HG03354 (cell line): ENCODE measurements around the gene GREB1.

Experiments
- ATAC-seq: cut with Tn5 transposase; IDR thresholded peaks from one replicate; pipeline ENCODE4 v1.9.1; 2021; ENCODE audit warnings: mild to moderate bottlenecking; ENCODE audit not compliant: unreplicated experiment, poor library complexity, severe bottlenecking

Gene GREB1

GRCh38 chr2:11554399-11554716 lies 20.5 kb downstream of the GREB1 start:
- peak; percentile 71 for ATAC-seq

DNA sequence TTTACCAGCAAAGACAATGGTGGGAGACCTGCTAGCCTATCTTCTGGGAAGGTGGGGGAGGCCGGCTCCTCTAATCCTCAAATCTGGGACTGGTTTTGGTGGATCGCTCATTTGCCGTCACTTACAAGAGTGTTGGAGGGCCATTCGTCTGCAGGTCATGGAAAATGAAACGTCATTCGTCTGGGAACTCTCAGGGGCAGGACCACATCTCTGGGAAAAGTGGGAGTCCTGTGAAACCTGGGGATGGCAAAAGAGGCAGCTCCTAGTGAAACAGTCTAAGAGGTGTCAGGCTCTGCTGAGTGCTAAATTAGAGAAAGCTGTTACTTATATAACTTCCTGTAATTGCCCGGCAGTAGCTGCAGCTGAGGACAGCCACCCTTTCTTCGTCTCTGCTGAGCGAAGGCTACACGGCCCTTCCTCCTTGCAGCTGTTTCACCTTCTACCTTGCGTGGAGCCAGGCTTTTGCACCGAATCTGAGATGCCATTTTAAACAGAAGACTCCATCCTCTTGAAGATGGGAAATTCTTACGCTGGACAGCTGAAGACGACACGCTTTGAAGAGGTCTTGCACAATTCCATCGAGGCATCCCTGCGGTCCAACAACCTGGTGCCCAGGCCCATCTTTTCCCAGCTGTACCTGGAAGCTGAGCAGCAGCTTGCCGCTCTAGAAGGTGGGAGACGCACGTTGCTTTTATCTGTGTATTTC lies 22.4 kb downstream of the GREB1 start:
- no peak for ATAC-seq

DNA sequence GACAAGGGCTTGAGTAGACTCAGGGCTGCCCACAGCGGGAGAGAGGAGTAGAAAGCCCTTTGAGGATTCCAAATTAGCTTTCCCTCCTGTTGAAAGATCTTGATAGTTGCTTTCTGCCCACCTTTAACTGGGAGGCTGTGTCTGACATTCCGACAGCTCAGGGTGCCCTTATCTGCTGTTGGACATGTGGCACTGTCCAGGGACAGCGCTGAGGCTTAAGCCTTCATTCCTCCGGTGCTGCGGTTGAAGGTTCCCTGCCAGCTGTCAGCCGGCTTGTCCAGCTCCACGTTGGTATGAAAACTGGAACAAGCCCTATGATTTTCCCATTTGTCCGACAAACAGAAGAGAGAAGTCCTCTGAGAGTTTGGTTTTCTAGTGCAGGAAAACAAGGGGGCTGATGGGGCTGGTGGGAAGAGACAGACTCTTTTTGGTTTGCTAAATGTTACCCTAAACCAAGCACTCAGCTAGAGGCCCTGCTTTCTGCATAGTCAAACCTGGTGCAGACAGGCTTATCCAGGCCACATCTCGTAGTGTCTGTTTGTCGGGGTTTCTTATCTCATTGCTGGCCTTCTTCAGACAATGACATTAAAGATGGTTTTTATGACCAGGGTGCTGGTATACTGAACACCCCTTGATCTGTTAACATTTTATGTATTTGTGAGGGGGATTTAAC lies 24.5 kb downstream of the GREB1 start:
- no peak for ATAC-seq

DNA sequence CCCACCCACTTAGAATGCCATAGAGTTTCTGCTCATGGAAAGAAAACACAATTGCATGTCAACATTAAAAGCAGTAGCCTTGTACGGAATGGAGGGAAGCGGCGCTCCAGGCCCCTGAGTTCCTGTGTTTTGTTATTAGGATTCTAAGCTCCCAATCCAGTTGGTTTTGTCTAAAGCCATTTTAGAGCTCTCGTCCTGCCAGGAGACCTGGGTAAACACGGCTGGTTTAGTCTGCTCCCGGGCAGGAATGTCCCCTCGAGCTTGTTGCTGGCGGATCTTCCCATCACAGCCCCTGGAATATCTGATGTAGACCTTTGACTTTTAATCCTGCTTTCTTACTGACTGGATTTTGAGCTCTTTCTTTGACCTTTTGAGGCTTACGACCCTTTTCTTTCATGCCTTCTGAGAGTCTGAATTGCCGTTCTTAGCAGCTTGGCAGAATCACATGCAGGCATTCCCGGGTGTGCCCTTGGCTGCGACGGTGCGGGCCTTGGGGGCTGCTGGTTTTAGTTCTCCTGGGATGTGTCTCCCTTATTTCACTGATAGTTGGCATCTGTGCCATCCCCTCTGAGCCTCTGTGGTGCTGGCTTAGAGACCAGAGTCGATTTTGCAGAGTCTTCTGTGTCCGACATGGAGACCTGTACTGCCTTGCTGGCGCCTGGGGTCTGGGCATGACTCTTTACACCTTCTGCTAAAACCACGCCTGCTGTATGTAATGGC lies 25.4 kb downstream of the GREB1 start:
- no peak for ATAC-seq

DNA sequence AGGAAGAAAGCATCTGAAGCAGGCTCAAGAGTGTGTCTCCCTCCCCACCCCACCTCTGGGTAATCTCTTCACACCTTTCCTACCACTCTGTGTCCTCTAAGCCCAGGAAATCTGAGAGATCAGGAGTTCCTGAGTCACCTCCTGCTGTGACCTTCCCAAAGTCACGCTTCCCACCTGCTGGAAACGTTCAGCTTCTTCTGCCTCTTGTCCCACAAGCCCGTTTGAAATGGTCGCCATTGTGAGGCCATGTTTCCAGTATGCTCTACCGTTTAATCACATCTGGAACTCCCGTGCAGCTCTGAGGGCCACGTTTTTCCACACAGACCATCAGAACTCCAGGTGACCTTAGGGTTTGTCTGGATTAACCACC lies 25.9 kb downstream of the GREB1 start:
- ATAC-seq, result no peak

- ATAC-seq, result no peak
These were observed 27.0 kb downstream of the GREB1 start for GRCh38 chr2:11560806-11561205.

GRCh38 chr2:11562011-11562410 lies 28.2 kb downstream of the GREB1 start:
- ATAC-seq, result no peak

DNA sequence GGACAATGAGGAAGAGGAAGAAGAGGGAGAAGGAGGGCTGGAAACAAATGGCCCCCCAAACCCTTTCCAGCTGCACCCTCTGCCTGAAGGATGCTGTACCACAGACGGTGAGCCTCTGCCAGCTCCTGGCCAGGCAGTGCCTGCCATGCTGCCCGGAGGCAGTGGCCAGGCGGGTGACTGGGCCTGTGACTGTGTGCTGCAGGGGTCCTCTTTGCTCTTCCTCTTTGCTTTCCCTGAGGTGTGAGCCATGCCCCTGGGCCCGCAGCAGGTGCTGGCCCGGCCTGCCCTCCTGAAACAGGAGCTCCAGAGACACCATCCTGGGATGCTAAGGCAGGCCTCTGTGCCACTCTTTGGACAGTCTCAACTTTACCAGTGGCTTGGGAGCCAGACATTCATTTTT lies 28.6 kb downstream of the GREB1 start:
- ATAC-seq, result no peak

GRCh38 chr2:11563784-11564666 lies 30.2 kb downstream of the GREB1 start:
- no peak for ATAC-seq

DNA sequence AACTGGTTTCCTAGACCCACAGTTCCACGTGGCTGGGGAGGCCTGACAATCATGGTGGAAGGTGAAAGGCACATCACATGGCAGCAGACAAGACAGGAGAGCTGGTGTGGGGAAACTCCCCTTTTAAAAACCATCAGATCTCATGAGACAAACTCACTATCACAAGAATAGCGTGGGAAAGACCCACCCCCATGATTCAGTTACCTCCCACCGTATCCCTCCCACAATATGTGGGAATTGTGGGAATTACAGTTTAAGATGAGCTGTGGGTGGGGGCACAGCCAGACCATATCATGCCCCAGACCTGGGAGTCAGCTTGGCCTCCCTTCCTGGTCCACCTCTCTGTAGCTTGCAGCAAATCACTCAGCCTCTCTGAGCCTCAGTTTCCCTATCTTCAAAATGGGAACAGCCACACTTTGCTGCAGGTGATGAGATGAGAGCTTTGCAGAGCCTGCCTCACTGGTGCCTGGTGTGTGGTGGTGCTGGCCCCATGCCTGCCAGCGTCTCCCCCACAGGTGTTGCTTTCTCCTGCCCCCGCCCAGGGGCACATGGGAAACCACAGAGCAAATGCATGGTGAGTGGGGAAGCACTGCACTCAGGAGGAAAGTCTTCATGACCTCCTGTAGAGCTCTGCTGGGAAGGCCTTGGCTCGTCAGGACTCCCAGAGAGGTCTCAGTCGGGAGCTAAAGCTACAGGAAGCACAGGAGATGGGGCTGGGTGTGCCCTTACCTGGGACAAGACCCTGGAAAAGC lies 31.1 kb downstream of the GREB1 start:
- no peak for ATAC-seq

DNA sequence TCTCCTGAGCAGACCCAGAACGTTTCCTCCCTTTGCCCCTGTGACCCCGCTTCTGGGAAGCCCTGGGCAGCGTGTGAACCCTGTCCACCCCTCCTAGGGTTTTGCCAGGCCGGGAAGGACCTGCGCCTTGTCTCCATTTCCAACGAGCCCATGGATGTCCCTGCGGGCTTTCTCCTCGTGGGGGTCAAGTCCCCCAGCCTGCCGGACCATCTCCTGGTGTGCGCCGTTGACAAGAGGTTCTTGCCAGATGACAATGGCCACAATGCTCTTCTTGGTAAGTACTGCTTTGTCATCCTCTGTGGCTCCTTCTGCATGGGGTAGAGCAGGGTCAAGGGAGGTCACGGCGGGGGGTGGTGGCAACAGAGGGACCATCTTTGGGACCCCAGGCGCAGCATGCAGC lies 32.5 kb downstream of the GREB1 start:
- no peak for ATAC-seq

GRCh38 chr2:11567631-11568031 lies 33.8 kb downstream of the GREB1 start:
- ATAC-seq, result no peak

DNA sequence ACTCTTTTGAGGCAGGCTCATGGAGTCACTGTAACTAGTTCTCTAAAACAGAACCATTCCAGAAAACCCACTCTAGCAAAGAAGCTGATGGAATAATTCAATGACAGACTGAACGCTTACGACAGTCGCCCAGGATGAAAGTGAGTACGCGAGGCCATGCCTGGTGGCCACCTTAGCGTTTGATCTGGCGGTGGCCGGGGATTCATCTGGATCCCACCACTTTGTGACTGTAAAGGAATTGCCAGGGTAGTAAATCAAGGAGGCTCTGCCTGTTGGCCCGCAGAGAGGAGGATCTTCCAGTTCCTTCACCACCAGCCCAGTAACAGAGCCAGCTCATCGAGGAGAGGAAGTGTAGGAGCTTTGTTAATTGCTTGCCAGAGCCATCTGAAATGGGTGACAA lies 34.6 kb downstream of the GREB1 start:
- no peak for ATAC-seq

- no peak for ATAC-seq
These were observed 35.8 kb downstream of the GREB1 start for GRCh38 chr2:11569636-11570035.

DNA sequence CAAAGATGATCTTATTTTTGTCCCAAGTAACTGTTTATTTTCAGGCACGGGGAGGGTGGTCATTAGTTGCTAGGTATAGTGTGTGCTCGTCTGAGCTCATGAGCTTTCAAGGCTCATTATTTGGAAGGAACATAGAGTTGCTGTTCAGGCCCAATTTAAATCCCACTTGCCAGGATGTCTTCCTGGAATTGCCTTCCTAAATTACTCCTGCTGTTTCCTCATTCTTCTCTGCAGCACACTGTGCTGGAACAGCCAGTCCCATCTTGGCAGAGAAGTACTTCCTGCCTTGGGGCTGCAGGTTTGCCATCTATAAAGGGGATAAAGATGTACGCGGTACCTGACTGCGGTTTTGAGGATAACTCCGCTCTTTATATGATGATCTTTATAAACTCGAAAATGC lies 37.3 kb downstream of the GREB1 start:
- no peak for ATAC-seq

DNA sequence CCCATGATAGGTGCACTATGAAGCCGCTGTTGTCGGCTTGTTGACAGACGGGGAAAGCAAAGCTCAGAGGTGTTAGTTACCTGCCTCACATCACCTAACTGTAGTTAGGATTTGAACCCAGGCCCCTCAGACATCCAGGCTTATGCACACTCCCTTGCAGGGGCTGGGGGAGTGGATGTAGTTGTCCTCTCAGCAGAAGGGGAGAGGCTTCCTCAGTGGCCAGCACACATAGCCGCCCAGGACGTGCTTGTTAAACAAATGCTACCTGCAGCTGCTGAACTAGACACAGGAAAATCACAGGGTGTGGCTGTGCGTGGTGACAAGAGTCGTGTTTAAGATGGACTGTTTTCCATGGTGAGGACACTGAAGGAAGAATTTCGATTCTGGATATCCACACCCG lies 39.2 kb downstream of the GREB1 start:
- no peak for ATAC-seq

DNA sequence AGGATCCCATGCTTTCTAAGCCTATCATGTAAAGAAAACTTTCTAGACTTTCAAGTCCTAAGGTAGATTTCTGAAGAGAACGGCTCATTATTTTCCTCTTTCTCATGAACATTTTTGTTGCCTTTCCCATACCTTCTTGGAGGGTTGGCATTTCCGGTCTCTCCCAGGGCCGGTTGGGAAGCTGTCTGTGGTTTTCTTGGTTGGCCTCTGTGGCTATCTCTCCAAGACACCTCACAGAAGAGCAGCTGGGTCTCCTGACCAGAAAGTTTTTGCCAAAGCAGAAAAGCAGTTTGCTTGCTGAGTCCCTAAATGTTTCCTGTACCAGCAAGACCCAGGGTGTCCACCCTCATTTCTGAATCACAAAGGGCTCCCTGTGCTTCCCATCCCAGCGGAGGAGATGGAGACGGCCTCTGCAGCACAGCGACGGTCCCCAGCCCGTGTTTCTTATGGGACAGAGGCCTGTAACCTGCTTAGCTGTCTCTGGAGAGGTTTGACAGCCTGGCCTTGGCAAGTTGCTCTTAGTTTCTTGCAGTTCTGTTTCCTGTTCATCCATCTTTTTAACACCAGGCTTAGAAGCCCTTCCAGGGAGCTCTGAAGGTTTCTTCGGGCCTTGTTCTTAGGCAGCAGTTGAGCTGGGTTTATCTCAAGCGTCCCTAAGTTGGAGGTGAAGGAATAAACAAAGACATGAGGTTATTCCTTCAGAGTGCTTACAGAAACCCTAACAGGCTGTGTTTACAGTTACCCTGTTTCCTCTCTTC lies 39.8 kb downstream of the GREB1 start:
- no peak for ATAC-seq

- no peak for ATAC-seq
These were observed 40.6 kb downstream of the GREB1 start for GRCh38 chr2:11574176-11575046.
